Fibroblast of skin of left quadriceps (primary cell): ENCODE data around the gene ZBTB18.

Experiments used
- DNase-seq, 2 experiments: peaks; one replicate each; pipeline ENCODE4 v3.0.0-alpha.2; 2013; ENCODE audit warnings: low read depth in 2 of 2

ZBTB18 gene

DNA sequence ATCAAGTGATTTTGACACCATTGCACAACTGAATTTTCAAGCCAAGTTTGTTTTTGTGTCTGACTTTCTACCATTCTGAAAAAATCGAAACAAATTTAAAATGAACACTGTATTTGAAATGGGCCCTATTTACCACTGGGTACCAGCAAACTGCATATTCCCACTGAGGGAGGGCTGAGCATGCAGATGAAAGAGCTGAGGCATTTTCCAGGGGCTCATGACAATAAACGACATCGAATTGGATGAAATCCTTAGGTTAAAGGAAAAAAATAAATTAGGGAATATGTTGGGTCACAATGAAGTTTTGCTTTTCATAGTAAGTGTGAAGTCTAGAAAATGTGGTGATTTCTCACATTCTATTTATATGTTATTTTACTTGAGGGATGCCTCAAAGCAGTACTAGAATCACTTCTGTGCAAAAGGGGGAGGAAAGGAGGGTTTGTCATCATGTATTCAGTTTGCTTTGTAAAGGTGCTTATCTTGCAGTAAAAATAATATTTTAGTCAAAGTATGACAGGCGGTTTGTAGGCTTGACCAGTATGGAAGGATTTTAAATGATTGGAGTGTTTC is 11.2 kb downstream of the ZBTB18 start:
- DNase-seq: no peak

DNA sequence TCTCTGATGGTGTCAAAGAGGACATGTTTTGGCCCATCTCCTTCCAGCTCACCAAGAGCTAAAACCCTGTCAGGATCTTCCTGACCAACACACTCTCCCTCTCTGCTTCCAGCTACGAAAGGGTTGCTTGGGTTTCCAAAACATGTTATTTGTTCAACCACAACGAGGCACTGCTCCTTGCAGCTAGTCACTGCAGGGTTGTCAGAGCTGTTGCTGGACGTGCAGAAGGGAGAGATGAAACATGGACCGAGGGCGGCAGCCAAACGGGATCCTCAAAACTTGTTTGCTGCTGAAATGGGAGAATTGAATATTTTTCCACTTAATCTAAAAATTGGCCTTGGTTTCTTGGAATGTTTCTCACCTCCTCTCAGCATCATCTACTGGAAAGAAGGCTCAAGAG is 12.4 kb downstream of the ZBTB18 start:
- DNase-seq: no peak

DNA sequence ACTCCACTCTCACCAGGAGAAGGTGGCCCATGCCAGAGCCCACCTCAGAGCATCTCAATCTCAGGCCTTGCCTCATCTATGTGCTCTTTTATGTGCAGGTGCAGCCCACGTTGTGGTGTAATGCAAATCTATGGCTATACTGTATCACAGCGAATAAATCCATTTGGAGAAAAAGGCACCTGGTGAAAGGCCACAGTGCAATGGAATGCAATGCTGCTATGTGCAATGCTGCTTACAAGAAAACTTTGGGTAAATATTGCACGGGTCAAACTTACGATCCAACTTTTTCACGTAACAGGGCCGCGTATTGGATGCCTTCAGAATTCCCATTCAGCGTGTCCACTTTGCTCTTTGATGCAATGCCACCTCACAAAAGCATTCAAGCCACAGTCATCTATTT is 13.5 kb downstream of the ZBTB18 start:
- no peak for DNase-seq

DNA sequence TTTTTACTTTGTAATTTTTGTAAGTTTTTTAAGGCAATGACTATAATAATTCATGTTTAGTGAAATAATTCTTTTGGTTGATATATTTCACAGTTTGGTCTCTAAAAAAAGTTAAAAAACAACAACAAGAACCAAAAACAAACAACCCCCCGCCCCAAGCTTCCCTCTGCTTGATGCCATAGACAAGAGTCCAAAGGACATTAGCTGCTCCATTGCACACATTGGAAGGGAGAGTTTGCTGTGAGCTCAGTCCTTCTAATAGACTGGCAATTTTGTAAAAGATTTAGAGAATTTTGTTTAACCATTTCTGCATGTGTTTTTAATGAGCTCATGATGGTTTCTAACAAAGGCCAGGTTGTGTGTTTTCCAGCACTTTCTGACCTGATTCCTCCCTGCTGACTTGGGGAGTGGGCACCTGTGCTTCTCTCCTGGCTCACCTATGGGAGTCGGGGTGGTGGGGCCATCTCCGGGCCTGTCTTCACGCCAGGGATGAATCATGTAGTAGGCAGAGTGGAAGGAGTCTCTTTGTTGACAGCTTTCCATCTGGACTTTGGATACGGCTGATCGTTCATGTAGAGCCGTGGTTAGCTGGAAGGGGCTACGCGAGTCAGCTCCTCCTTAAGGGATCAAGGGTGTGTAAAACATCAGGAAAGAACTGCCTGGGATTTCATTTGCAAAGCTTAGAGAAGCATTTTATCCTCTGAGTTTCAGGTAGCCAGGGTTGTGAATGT is 14.1 kb downstream of the ZBTB18 start:
- no peak for DNase-seq

DNA sequence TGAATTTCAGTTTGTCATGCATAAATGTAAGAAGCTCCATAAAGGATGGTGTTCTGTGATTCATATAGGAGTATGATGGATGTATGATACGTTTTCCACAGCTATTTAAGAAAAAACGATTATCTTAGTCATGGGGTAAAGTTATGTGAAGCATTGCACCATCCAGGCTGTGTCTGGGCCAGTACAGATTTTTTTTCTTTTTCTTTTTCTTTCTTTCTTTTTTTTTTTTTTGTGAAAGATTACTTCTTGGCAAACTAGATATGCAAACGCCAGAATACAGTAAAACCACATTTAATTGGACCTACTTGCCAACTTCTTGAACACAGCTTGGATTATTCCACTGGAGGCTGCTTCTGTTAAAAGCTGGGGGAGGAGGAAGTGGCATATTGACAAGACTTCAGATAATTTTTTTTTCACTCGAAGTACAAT is 14.9 kb downstream of the ZBTB18 start:
- peak; percentile 80 to 81 for DNase-seq

DNA sequence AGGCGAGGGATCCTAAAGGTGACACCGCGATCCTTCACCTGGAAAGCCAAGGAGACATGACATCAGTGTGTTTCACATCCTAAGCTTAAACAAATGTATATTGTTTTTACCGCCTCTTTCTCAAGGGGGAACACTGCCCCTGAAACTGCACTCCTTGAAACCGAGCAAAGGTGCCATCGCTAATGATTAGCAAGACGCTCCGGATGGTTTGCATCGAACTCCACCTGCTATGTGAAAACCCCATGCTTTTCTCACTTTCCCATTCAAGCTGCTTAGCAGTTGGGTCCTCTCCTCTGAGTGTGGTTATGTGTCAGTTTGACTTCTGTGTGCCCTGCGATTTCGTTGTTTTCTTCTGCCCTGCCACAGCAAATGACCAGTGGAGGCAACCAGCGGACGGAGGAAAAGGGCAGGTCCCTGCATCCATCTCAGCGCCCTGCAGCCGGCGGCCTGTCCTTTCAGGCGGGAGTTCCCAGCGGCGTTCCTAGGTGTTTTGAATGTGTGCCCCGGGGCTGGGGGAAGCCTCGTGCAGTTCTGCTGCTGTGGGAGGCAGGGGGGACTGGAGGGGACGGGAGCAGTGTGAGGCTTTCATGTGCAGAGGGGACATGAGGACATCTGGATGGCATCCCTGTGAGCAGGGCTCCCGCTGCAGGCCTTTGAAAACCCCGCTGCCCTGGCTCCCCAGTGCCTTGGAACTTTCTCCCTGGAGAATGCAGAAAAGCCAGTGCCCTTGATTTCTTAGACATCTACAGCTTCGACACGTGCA is 16.1 kb downstream of the ZBTB18 start:
- DNase-seq: no peak

DNA sequence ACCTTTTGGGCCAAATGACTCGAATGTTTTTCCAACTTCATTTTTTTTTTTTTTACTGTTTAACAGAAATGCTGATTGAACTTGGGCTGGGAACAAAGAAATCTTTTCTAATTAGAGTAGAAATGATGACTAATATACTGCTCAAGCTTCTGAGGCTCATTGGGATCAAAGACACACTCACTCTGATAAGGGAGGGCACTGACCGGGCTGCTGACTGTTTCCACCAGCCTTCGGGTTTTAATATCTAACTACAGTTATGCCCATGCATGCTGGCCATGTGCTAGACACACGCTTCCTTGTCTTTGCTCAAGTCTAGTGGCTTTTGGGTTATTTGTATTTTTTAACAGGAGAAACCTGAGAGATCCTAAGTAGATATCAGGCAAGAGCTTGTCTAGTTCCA is 16.8 kb downstream of the ZBTB18 start:
- no peak for DNase-seq

DNA sequence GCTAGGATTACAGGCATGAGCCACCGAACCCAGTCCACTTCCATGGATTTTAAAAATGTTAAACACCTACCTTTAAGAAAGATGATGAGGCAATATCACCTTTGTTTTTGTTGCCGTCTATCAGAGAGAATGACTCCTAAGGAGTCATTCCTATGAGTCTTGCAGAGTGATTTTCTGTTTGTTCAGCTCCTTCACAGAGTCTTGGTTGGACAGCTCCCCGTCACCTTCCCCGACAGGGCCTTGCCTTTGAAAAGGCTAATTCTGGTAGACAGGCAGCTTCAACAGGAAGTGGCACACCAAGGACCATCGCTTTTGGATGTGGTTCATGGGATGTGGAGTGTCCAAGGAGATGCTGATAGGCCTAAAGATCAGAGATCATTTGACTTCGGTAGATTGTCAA is 17.5 kb downstream of the ZBTB18 start:
- no peak for DNase-seq

DNA sequence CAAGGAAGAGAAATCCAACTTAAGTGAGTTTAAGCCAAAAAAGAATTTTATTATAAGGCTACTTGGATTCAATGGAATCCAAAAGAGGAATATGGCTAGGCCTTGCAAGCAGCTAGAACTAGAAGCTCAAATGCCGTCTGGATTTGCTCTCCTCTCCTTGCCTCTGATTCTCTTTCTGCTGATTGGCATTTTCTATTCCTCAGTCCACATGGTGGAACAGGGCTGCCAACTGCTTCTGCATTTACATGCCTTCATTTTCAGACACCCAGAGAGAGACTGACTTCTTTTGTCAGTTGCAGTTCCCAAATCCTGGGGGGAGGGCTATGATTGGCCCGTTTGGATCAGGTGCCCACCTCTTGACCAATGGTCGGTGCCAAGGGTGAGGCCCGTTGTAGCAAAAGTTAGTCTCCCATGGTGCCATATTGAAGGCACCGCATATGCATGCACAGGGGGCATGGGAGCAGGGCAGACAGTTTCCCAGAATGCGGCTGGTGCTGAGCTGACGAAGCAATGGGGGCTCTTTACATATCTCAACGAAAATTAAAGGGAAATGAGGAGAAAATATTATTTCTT is 18.3 kb downstream of the ZBTB18 start:
- DNase-seq: no peak

DNA sequence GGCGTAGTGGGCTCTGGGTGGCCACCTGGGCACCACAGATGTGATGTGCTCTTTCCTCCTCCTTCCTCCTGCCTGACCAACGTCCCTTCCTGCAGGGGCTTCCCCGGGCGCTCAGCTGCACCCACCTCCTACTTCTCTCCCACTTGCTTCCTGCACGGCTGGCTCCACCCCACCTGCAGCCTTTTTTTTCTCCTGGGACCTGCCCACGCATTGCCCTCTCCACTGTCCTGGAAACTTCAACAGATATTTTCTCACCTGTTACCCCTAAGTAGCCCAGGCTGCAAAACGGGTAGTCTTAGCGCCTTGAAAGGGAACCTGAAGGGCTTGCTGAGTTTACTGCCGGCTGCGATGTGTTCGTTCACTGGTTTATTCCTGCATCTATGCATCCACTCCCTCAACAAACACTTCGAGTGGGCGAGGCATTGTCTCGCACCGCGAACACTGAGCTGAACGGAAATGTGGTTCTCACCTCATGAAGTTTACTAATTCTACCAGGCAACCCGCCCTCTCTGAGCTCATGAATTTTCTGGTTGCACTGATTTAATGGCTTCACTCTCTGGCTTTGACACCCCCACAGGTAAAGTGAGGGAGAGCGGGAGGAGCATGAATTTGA is 23.6 kb downstream of the ZBTB18 start:
- no peak for DNase-seq

DNA sequence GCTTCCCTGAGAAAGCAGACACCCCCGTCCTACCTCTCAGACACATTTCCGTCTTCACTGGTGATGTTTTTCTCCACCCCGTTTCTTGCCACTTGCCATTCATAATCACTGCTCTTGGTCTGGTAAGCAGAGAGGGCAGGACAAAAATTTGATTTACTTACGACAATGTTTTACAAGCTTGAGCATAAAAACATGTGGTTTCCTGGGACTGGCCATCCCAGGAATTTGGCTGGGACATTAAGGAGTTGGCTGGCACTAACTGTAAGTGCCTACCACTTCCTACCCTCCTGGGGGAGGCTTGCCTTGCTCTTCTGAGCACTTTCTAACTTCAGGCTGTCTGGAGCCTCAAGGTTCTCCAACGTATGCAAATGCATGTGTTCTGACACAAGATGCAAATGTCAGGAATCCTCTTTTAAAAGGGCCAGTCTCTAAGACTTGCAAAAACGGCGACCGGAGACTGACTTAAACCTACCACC is 24.2 kb downstream of the ZBTB18 start:
- no peak for DNase-seq

DNA sequence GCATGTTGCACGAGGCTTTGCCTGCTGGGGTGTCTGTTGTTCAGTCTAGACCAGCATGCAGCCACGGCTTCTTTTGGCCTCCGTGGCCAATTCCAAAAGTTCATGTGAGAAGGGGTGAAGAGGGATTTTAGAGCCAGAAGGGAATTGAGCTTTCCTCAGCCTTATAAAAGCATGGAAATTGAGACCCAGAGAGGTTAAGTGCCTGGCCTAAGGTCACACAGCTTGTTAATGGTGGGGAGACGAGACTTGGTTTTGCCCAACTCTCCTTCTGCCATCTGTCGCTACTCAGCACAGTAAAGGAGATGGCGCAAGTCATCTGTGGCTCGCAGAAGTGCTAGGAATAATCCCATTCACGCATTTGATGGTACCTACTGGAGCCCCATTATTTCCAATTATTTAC is 25.7 kb downstream of the ZBTB18 start:
- DNase-seq: no peak

DNA sequence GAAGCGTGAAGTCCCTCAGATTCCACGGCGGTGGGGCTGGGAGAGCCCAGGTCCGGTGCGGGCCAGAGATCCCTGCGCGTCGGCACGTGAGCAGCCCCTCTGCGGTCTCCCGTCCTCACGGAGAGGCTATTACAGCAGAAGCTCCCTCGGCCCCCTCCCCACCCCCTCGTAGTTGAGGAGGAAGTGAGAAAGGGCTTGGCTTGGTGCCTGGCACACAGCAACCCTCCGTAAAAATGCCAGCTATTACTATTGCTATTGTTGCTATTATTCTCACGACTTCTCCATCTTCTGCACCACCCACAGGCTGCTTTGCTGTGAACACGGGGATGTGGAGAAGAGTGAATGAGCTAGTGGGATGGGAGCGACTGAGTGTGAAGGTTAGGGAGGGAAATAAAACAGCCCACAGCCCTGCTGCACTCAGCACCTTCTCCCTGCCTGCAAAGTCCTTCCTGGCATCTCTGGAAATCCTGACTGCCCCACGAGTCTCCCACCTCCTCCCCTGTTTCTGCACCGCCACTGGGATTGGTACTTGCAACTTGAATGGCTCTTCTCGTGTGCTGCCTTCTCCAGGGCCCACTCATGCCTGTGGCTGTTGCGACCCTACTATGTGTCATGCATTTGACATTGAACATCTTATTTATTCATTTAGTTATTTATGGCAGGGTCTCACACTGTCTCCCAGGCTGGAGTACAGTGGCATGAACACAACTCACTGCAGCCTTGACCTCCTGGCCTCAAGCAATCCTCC is 26.6 kb downstream of the ZBTB18 start:
- no peak for DNase-seq

DNA sequence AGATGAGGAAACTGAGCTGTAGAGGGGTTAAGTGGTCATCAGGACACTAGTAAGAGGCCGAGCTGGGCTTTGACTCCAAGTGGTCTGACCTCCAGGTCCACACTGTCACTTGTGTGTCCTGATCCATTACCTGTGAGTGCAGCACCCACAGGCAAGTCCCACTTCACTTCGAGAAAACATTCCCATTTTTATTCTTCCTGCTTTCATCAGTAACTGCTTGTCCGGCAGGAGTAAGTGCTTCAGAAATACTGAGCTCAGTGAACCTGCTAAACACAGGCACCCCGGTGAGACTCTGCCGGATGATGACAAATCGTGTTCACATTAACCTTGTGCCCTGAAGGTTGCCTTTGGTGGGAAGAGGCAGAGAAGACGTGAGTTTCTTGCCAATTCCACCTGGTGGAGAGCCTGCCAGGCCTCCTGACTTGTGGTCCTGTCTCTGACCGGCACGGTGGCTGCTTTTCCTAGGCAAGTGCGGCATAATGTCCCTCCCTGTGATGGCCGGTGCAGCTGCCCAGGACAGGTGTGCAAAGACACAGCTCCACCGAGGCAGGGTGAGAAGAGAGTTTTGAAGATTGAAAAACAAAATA is 29.4 kb downstream of the ZBTB18 start:
- no peak for DNase-seq

DNA sequence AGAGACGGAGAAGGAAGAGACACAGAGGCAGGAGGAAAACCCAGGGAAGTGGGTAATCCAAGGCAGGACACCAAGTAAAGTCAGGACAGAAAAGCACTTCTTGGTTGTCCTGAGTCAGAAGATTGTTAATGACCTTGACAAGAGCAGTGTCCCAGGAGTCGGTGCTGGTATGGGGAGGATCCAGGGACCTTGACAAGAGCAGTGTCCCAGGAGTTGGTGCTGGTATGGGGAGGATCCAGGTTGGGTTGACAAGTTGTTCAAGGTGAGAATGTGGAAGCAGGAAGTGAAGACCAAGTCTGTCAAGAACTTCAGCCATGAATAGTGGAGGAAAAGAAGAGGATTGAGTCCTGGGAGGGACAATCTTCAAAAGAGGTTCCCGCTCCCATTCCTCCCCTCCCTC is 31.9 kb downstream of the ZBTB18 start:
- no peak for DNase-seq

DNA sequence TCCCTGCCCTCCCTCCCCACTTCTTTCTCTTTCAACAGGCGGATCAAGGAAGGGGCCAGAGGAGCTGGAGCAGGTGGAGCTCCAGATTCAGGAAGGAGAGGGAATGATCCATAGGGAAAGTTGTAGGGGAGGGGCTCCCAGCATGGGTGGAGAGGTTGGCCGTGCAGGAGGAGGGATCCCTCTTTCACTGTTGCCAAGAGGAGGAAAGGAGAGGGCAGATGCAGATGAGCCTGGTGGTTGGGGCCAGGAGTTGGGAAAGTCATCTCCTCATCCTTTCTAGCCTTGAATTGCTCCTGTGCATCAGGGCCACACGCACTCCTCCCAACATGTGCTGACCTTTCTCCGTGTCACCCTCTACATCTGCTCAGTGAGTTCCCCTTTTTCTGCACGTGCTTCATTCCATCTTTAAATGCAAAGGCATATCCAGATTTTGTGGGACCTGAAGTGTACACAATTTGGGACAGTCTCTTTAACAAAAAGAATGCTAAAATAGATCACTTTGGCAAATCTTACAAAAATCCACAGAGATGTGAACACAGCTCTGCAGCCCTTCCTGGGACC is 32.4 kb downstream of the ZBTB18 start:
- no peak for DNase-seq

DNA sequence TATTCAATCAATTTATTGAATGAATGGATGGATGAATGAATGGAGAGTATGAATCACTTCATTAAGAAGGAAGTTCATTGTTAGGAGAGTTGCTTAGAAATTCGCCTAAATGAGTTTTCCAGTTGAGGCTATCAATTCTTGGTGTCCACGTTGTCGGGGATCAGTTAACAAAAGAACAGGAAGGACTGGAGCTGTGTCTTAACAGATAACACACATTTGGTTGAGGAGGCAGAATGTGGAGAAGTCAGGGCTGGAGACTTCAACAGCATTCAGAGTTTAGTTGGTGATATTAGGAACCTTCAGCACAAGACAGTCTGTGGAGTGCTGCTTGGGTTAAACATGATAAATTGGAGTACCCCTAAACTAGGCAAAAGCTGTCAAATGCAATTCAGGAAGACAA is 33.7 kb downstream of the ZBTB18 start:
- DNase-seq: no peak

DNA sequence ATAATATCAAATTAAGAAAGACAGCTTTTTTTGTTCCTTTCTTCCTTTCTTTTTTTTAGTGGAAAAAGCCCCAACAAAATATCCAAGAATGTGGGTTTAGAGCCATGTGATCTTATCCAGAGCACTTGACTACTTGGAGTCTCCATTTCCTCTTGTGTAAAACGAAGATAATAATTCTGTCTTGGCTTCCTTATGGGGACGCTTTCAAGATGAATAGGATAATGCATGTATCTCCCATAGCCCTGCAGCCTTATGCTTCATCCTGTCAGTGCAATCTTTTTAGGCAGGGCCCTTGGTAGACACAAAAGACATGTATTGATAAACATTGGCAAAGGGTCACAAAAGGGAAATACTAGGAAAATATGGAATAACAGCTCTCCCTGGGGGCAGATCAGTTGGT is 34.8 kb downstream of the ZBTB18 start:
- no peak for DNase-seq

DNA sequence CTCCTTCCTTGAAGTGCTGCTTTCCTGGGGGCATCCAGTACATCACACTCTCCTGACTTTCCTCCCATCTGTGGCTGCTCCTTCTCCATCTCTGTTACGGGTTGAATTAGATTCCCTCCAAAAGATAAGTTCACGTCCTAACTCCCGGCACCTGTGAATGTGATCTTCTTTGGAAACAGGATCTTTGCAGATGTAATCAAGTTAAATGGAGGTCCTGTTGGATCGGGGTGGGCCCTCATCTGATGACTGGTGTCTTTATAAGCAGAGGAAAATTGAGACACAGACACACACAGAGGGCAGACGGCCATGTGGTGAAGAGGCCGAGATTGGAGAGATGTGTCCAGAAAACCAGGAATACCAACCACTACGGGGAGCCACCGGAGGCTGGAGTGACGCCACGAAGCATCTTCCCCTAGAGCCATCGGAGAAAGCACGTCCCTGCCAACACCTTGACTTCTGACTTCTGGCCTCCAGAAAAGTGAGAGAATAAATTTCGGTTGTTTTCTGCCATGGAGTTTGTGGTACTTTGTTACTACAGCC is 36.0 kb downstream of the ZBTB18 start:
- no peak for DNase-seq

DNA sequence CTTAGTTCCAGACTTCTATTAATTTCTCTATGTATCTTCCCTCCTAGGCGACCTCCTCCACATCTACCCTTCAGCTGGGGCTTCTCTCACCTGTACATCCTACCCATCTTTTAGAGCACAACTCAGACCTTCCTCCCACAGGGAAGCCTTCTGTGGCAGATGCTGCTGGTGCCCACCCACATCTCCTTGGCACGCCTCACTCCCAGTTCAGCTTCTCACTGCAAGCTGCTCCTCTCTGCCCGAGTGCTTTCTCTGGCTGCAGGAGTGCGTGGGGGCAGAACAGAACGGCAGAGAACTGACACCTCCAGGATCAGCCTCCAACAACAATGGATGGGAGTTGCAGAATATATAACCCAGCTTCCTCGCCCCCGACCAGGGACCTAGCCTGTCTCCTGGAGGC is 36.5 kb downstream of the ZBTB18 start:
- DNase-seq: no peak
